Uterus (tissue), 4 donors: ENCODE measurements around the gene FBXW2. TPM values are rescaled to one million over a fixed set of nuclear protein-coding genes. Genes with fewer than 3 reads are reported as not detected.

Source experiments
- DNase-seq, 2 donors: peaks; one replicate each; pipeline ENCODE4 v3.0.0-alpha.2; 2019 to 2020
- H3K27ac ChIP-seq, 2 donors: fragments of 200-600 bp; sonication (generic); 1 replicate in 1 of 2; 2 replicates in 1 of 2; pipeline ENCODE4 v1.5.1; 2016 to 2018
- H3K27me3 ChIP-seq, 2 donors: fragments of 200-600 bp; sonication (generic); one replicate each; pipeline ENCODE4 v1.5.1; 2018 to 2019; ENCODE audit warnings: control low read depth in 1 of 2
- H3K36me3 ChIP-seq, 2 donors: fragments of 200-600 bp; sonication (generic); one replicate each; pipeline ENCODE4 v1.5.1; 2019; ENCODE audit warnings: control low read depth in 1 of 2
- H3K4me1 ChIP-seq, 2 donors: fragments of 200-600 bp; sonication (generic); one replicate each; pipeline ENCODE4 v1.5.1; 2018 to 2019; ENCODE audit warnings: control low read depth in 1 of 2
- H3K4me3 ChIP-seq, 2 donors: fragments of 200-600 bp; sonication (generic); 1 replicate in 1 of 2; 2 replicates in 1 of 2; pipeline ENCODE4 v1.5.1; 2018 to 2019; ENCODE audit warnings: mild to moderate bottlenecking in 1 of 2
- H3K9me3 ChIP-seq, 2 donors: fragments of 200-600 bp; sonication (generic); one replicate each; pipeline ENCODE4 v1.5.1; 2019; ENCODE audit warnings: control low read depth in 1 of 2
- POLR2A ChIP-seq, 2 donors: fragments of 450-650 bp; IDR thresholded peaks; one replicate each; pipeline ENCODE4 v1.6.1; 2016; ENCODE audit warnings: antibody characterized with exemption in 2 of 2, mild to moderate bottlenecking in 1 of 2, moderate library complexity in 1 of 2
- intact Hi-C: fragments of 100-400 bp; cut with DNase I; formaldehyde crosslinking; loops from one replicate; pipeline ENCODE4 v1.15.1; 2023; ENCODE audit warnings: low total_unique reads
- total RNA-seq, 4 donors: library from RNA; depleted of rRNA in 3 of 4; stranded (reverse); fragments of >200 nt in 3 of 4; gene quantifications; one replicate each; pipeline versions ENCODE4 v1.1.0 to v1.2.4, GENCODE V29; 2014 to 2023
- TF ChIP-seq, protein P1 (sequence below), 4 experiments: fragments of 200-600 bp in 2 of 4; fragments of 450-650 bp in 2 of 4; sonication (generic) in 2 of 4; IDR thresholded peaks; one replicate each; pipeline ENCODE4 v1.5.1; 2016 to 2019; ENCODE audit warnings: antibody characterized with exemption in 4 of 4, mild to moderate bottlenecking in 2 of 4, moderate library complexity in 1 of 4
- donor health status: DM: yes; HTN: yes; CAD: no.

The FBXW2 gene, protein sequence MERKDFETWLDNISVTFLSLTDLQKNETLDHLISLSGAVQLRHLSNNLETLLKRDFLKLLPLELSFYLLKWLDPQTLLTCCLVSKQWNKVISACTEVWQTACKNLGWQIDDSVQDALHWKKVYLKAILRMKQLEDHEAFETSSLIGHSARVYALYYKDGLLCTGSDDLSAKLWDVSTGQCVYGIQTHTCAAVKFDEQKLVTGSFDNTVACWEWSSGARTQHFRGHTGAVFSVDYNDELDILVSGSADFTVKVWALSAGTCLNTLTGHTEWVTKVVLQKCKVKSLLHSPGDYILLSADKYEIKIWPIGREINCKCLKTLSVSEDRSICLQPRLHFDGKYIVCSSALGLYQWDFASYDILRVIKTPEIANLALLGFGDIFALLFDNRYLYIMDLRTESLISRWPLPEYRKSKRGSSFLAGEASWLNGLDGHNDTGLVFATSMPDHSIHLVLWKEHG
- 10 to 100 TPM; 20.7 to 82.4 (median 40.0) TPM for total RNA-seq

DNA sequence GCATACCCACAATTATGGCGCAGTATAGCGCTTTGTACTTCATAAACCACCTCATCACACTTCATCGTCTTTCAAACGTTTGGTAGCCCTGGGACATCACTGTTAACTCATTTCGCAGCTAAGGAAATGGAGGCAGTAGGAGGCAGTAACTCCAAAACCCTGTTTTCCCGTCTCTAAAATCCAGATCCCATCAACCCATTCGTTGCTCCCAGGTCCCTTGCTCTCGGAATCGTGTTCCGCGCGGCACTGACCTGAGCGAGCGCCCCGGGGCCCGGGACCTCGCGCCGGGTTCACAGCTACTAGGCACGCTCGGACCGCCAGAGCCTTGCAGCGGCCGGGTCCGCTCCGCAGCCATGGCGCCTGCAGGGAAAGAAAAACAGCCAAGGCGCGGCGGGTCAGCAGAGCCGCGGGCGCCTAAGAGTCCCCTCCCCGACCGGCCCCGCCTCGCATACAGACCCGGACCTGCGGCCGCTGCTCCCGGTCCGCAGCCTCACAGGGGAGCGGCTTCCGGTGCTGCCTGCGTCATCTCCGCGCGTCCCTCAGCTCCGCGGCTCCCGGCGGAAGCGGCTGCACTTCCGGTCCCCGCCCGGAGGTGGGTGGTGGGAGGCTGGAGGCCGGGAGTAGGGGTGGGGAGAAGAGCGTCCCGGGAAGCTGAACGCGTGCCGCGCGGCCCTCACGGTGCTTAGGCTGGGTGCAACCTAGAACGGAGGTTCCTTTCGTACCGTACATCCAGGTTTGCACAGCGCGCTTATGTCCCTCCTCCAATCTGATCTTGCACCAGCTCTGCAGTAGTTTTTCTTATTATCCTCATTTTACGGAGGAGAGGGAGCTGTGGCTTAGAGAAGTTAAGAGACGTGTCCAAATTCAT lies at the start of gene FBXW2:
Gene FBXW2, minus strand, starts transcription at position 519 of the 868 bp plus-strand sequence. CDS start 5,158 bp downstream, outside the sequence.
- TF ChIP-seq, protein P1, sequence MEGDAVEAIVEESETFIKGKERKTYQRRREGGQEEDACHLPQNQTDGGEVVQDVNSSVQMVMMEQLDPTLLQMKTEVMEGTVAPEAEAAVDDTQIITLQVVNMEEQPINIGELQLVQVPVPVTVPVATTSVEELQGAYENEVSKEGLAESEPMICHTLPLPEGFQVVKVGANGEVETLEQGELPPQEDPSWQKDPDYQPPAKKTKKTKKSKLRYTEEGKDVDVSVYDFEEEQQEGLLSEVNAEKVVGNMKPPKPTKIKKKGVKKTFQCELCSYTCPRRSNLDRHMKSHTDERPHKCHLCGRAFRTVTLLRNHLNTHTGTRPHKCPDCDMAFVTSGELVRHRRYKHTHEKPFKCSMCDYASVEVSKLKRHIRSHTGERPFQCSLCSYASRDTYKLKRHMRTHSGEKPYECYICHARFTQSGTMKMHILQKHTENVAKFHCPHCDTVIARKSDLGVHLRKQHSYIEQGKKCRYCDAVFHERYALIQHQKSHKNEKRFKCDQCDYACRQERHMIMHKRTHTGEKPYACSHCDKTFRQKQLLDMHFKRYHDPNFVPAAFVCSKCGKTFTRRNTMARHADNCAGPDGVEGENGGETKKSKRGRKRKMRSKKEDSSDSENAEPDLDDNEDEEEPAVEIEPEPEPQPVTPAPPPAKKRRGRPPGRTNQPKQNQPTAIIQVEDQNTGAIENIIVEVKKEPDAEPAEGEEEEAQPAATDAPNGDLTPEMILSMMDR (IDR thresholded peaks at IDR 0.05) = peak in 3 of 4 experiments; percentile 9 to 39 (median 10)
- TF ChIP-seq POLR2A (IDR thresholded peaks at IDR 0.05) = peak; percentile 51 to 88
- intact Hi-C loops = no loop called here
- Histone ChIP-seq H3K9me3 (no peaks in the 10 kb centered on the region), H3K27me3 (no peaks in the 10 kb centered on the region), H3K27ac (peak within 1 kb of the TSS; percentile 79 to 85), H3K4me1 (peaks cover 6 to 9% of the 10 kb centered on the region in 2 donors), H3K36me3 (no peaks in the 10 kb centered on the region), H3K4me3 (peak within 1 kb of the TSS; percentile 91 to 92)
- DNase-seq = peak; percentile 87 to 89

DNA sequence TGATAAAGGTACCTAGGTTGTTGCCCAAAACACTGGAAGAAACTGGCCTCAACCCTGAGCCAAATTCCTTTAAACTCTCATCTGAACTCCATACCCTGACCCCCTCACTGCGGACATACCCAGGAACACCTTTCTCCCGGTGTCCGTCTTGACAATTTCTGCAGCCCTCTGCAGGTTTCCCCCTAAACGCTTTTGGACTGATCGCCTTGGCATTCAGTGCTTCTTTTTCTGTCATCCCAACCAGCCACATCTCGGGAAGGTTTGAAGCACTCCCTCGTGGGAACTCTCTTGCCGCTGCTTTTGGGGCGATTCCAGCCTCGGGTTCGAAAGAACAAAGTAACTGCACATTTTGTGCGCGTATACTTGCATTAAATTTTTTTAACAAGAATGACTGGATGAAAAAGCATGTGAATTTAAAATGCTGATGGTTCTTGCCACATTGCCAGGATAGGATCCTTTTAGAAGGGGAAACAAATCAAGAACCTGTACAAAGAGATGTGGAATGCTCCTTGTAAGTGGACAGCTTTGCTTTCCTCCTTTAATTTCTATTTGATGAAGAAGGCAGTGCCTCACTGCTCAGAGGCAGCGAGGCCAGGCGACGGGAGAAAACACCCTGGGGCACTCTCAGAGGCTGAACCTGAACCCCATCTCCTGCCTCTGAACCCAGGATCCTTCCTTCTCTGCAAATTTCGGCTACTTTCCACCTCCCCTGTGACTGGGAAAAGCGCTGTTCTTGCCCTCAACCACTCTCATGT lies 48.9 kb upstream of the FBXW2 start:
- intact Hi-C loops = no loop called here
- no peaks in the 10 kb centered on the region for H3K36me3 ChIP-seq
- peak overlapping the region; percentile 78 to 89 for H3K4me3 ChIP-seq
- TF ChIP-seq POLR2A (IDR thresholded peaks at IDR 0.05) = no peak
- TF ChIP-seq, protein P1 (IDR thresholded peaks at IDR 0.05) = no peak
- no peaks in the 10 kb centered on the region for H3K9me3 ChIP-seq
- H3K27ac ChIP-seq = peak overlapping the region; percentile 89 to 96
- DNase-seq = no peak
- H3K27me3 ChIP-seq = no peaks in the 10 kb centered on the region
- no peaks in the 10 kb centered on the region for H3K4me1 ChIP-seq

DNA sequence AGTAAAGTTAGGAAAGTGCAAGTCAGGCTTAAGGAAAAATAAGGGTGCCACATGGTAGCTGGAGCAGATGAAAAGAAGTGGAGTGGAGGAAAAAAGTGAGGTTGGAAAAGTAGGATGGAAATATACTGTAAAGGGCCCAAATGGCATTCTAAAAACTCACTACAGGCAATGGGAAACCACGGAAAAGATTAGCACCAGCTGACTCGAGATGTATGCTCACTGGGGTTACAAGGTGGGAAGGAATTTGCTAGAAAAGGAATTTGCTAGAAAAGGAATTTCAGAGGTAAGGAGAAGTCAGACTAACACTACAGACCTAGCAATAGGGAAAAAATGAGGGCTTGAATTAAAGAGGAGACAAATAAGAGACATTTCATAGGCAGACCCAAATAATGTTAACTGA lies 45.9 kb upstream of the FBXW2 start:
- no peak overlapping the region for H3K27ac ChIP-seq
- H3K9me3 ChIP-seq = no peaks in the 10 kb centered on the region
- H3K36me3 ChIP-seq = no peaks in the 10 kb centered on the region
- DNase-seq = no peak
- H3K4me3 ChIP-seq = no peak overlapping the region
- intact Hi-C loops = no loop called here
- H3K4me1 ChIP-seq = no peaks in the 10 kb centered on the region
- no peaks in the 10 kb centered on the region for H3K27me3 ChIP-seq
- TF ChIP-seq POLR2A (IDR thresholded peaks at IDR 0.05) = no peak
- TF ChIP-seq, protein P1 (IDR thresholded peaks at IDR 0.05) = no peak

DNA sequence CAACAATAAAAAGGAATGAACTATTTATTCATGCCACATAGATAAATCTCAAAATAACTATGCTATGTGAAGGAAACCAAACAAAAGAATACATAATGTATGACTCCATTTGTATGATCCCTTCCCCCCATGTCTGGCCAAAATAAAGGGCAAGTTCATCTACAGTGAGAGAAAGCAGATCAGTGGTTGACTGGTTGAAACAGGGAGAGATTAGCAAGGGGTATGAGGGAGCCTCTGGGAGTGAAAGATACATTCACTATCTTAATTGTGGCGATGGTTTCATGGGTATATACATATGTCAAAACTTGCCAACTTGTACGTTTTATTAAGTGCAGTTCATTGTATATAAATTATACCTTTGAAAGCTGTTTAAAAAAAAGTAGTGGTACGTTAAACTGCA lies 44.7 kb upstream of the FBXW2 start:
- no peak for DNase-seq
- Histone ChIP-seq H3K4me3 (no peak overlapping the region), H3K27me3 (no peaks in the 10 kb centered on the region), H3K9me3 (no peaks in the 10 kb centered on the region), H3K4me1 (no peaks in the 10 kb centered on the region), H3K36me3 (no peaks in the 10 kb centered on the region), H3K27ac (no peak overlapping the region)
- TF ChIP-seq, protein P1 (IDR thresholded peaks at IDR 0.05) = no peak
- TF ChIP-seq POLR2A (IDR thresholded peaks at IDR 0.05) = no peak
- intact Hi-C loops = no loop called here
